H9 (cell line): ENCODE measurements around the gene TSPAN11. TPM values are rescaled to one million over a fixed set of nuclear protein-coding genes. Genes with fewer than 3 reads are reported as not detected.

ENCODE experiments used
- DNase-seq: peaks from one replicate; pipeline ENCODE4 v3.0.0-alpha.2; 2017
- H2AFZ ChIP-seq: one replicate; pipeline ENCODE4 v1.6.1; 2013; ENCODE audit warnings: mild to moderate bottlenecking, low read length, control low read depth, moderate library complexity
- H2AK5ac ChIP-seq: 2 replicates; pipeline ENCODE4 v1.6.1; 2013; ENCODE audit warnings: low read length, control low read depth, mixed read lengths; ENCODE audit not compliant: insufficient read length
- H2BK120ac ChIP-seq: one replicate; pipeline ENCODE4 v1.6.1; 2013; ENCODE audit warnings: low read depth, mild to moderate bottlenecking, low read length, control low read depth, inconsistent platforms; ENCODE audit not compliant: poor library complexity, severe bottlenecking
- H2BK12ac ChIP-seq: 2 replicates; pipeline ENCODE4 v1.6.1; 2013; ENCODE audit warnings: low read length, control low read depth, mixed read lengths, low read depth; ENCODE audit not compliant: insufficient read length
- H2BK15ac ChIP-seq: 2 replicates; pipeline ENCODE4 v1.6.1; 2013; ENCODE audit warnings: low read depth, low read length, control low read depth
- H2BK20ac ChIP-seq: one replicate; pipeline ENCODE4 v1.6.1; 2013; ENCODE audit warnings: low read depth, mild to moderate bottlenecking, low read length, control low read depth, inconsistent platforms; ENCODE audit not compliant: poor library complexity, severe bottlenecking
- H2BK5ac ChIP-seq: 2 replicates; pipeline ENCODE4 v1.6.1; 2013; ENCODE audit warnings: low read length, control low read depth, mixed read lengths; ENCODE audit not compliant: insufficient read length
- H3K14ac ChIP-seq: 2 replicates; pipeline ENCODE4 v1.6.1; 2013; ENCODE audit warnings: low read length, control low read depth; ENCODE audit not compliant: insufficient read depth
- H3K18ac ChIP-seq: 2 replicates; pipeline ENCODE4 v1.6.1; 2013; ENCODE audit warnings: low read depth, mild to moderate bottlenecking, mixed read lengths, low read length, control low read depth; ENCODE audit not compliant: insufficient read length
- H3K23ac ChIP-seq: 2 replicates; pipeline ENCODE4 v1.6.1; 2013; ENCODE audit warnings: low read length, control low read depth, mixed read lengths, low read depth; ENCODE audit not compliant: insufficient read length
- H3K23me2 ChIP-seq: 2 replicates; pipeline ENCODE4 v1.6.1; 2013; ENCODE audit warnings: low read depth, mild to moderate bottlenecking, mixed read lengths, low read length, control low read depth; ENCODE audit not compliant: insufficient read length, poor library complexity, severe bottlenecking
- H3K27ac ChIP-seq: 2 replicates; pipeline ENCODE4 v1.5.1; 2013; ENCODE audit warnings: low read length, control low read depth, mixed read lengths, low read depth; ENCODE audit not compliant: insufficient read length
- H3K27me3 ChIP-seq: 2 replicates; pipeline ENCODE4 v1.6.1; 2013; ENCODE audit warnings: low read length, control low read depth, inconsistent platforms; ENCODE audit not compliant: insufficient read depth
- H3K4ac ChIP-seq: 2 replicates; pipeline ENCODE4 v1.6.1; 2013; ENCODE audit warnings: low read depth, mild to moderate bottlenecking, control low read depth, inconsistent platforms, low read length, moderate library complexity
- H3K4me1 ChIP-seq: 2 replicates; pipeline ENCODE4 v1.6.1; 2013; ENCODE audit warnings: low read length, control low read depth, inconsistent platforms; ENCODE audit not compliant: insufficient read depth
- H3K4me2 ChIP-seq: 2 replicates; pipeline ENCODE4 v1.6.1; 2013; ENCODE audit warnings: low read length, control low read depth, mixed read lengths; ENCODE audit not compliant: insufficient read length, insufficient read depth
- H3K56ac ChIP-seq: 2 replicates; pipeline ENCODE4 v1.6.1; 2013; ENCODE audit warnings: low read depth, mild to moderate bottlenecking, mixed read lengths, low read length, control low read depth; ENCODE audit not compliant: insufficient read length
- H3K79me1 ChIP-seq: 2 replicates; pipeline ENCODE4 v1.6.1; 2013; ENCODE audit warnings: low read depth, mild to moderate bottlenecking, moderate library complexity, low read length, control low read depth, inconsistent platforms; ENCODE audit not compliant: insufficient read depth, poor library complexity, severe bottlenecking
- H3K79me2 ChIP-seq: 2 replicates; pipeline ENCODE4 v1.6.1; 2013; ENCODE audit warnings: low read length, control low read depth, inconsistent platforms; ENCODE audit not compliant: insufficient read depth
- H3K9ac ChIP-seq: 2 replicates; pipeline ENCODE4 v1.6.1; 2013; ENCODE audit warnings: low read length, control low read depth, mixed read lengths; ENCODE audit not compliant: insufficient read length; ENCODE audit errors: extremely low read depth
- H3K9me3 ChIP-seq: one replicate; pipeline ENCODE4 v1.6.1; 2013; ENCODE audit warnings: low read depth, low read length, inconsistent platforms; ENCODE audit not compliant: control insufficient read depth
- H3T11ph ChIP-seq: one replicate; pipeline ENCODE4 v1.6.1; 2013; ENCODE audit warnings: mild to moderate bottlenecking, low read length, control low read depth, inconsistent platforms
- H4K20me1 ChIP-seq: one replicate; pipeline ENCODE4 v1.6.1; 2013; ENCODE audit not compliant: control insufficient read depth, insufficient read length, insufficient read depth
- H4K5ac ChIP-seq: 2 replicates; pipeline ENCODE4 v1.6.1; 2013; ENCODE audit warnings: low read depth, mild to moderate bottlenecking, mixed read lengths, low read length, control low read depth; ENCODE audit not compliant: insufficient read length
- H4K8ac ChIP-seq: replicated peaks from 2 replicates; pipeline ENCODE4 v1.6.1; 2013; ENCODE audit warnings: low read length, control low read depth, mixed read lengths, low read depth; ENCODE audit not compliant: insufficient read length
- H4K91ac ChIP-seq: 2 replicates; pipeline ENCODE4 v1.6.1; 2013; ENCODE audit warnings: low read depth, mild to moderate bottlenecking, moderate library complexity, mixed read lengths, low read length, control low read depth; ENCODE audit not compliant: insufficient read length
- H3K27ac Mint-ChIP-seq, 3 experiments: 2 replicates in 2 of 3; 3 replicates in 1 of 3; pipeline ENCODE4 v1.8.0; 2020 to 2021; ENCODE audit warnings: mixed read lengths in 3 of 3, mild to moderate bottlenecking in 1 of 3, moderate library complexity in 1 of 3
- H3K27me3 Mint-ChIP-seq: 2 replicates; pipeline ENCODE4 v1.8.0; 2021; ENCODE audit warnings: low read depth, mild to moderate bottlenecking, moderate library complexity, mixed read lengths
- H3K36me3 Mint-ChIP-seq, 3 experiments: 2 replicates in 2 of 3; 3 replicates in 1 of 3; pipeline ENCODE4 v1.8.0; 2020 to 2021; ENCODE audit warnings: low read depth in 3 of 3, mixed read lengths in 3 of 3; ENCODE audit not compliant: insufficient read depth in 1 of 3
- H3K4me1 Mint-ChIP-seq, 2 experiments: 2 replicates each; pipeline ENCODE4 v1.8.0; 2020; ENCODE audit warnings: mixed read lengths in 2 of 2
- H3K4me3 Mint-ChIP-seq, 2 experiments: 2 replicates in 1 of 2; 3 replicates in 1 of 2; pipeline ENCODE4 v1.8.0; 2020 to 2021; ENCODE audit warnings: mild to moderate bottlenecking in 2 of 2, mixed read lengths in 2 of 2, moderate library complexity in 1 of 2
- H3K9me3 Mint-ChIP-seq, 2 experiments: 2 replicates in 1 of 2; 3 replicates in 1 of 2; pipeline ENCODE4 v1.8.0; 2020; ENCODE audit warnings: mild to moderate bottlenecking in 2 of 2, mixed read lengths in 2 of 2, moderate library complexity in 1 of 2
- CTCF ChIP-seq: fragments of 200-600 bp; sonication (generic); conservative IDR thresholded peaks from 3 replicates; pipeline ENCODE4 v1.8.0; 2021; ENCODE audit warnings: antibody characterized with exemption, mild to moderate bottlenecking
- WGBS: extraction: QIAGEN DNeasy Blood & Tissue Kit; methylation state at CpG from one replicate; pipeline ENCODE4 v1.1.7; 2013; ENCODE audit warnings: missing lambda C conversion rate, low lambda C conversion rate, mixed read lengths; ENCODE audit not compliant: insufficient read length; ENCODE audit errors: extremely low coverage; 5-methylcytosine and 5-hydroxymethylcytosine counted together
- total RNA-seq: library from RNA; stranded (reverse); gene quantifications from 2 replicates; pipeline ENCODE4 v1.2.1, GENCODE V29; 2021

The TSPAN11 gene
- total RNA-seq, 1 experiment from 2014 or later = 4.2 TPM

GRCh38 chr12:30974746-30975500, 48.4 kb downstream of the TSPAN11 start:
- H3K79me2 ChIP-seq = no peaks in the 10 kb centered on the region
- no peak overlapping the region for H2BK20ac ChIP-seq
- no peaks in the 10 kb centered on the region for H3K9me3 Mint-ChIP-seq
- H2BK120ac ChIP-seq = no peak overlapping the region
- H3K27me3 ChIP-seq = no peaks in the 10 kb centered on the region
- no peak overlapping the region for H3K4ac ChIP-seq
- H3K9me3 ChIP-seq = no peaks in the 10 kb centered on the region
- no peak overlapping the region for H3K27ac ChIP-seq
- no peak overlapping the region for H3K56ac ChIP-seq
- H3K9ac ChIP-seq = no peak overlapping the region
- H3K4me1 ChIP-seq = no peaks in the 10 kb centered on the region; the same call in 1 of the 2 replicates
- no peaks in the 10 kb centered on the region for H3K79me1 ChIP-seq
- no peak overlapping the region for H4K5ac ChIP-seq
- H3K27ac Mint-ChIP-seq = peak overlapping the region in 2 of 3 experiments; percentile 40 to 46; a peak in 1 of 7 replicates
- no peak overlapping the region; the same call in 1 of the 2 replicates for H3K14ac ChIP-seq
- H4K91ac ChIP-seq = no peak overlapping the region
- no peak overlapping the region for H3K4me2 ChIP-seq
- no peaks in the 10 kb centered on the region for H4K20me1 ChIP-seq
- H2AK5ac ChIP-seq = no peak overlapping the region
- H3K23me2 ChIP-seq = no peaks in the 10 kb centered on the region
- H2AFZ ChIP-seq = no peak overlapping the region
- no peak for DNase-seq
- no peak overlapping the region for H2BK15ac ChIP-seq
- no peak overlapping the region; a peak in 1 of 5 replicates for H3K4me3 Mint-ChIP-seq
- WGBS = no CpG with 5 or more reads among the region's 20 CpGs
- TF ChIP-seq CTCF = no peak
- no peak overlapping the region for H3T11ph ChIP-seq
- H3K18ac ChIP-seq = no peak overlapping the region
- peaks cover 30 to 31% of the 10 kb centered on the region in 2 experiments for H3K4me1 Mint-ChIP-seq
- no peak overlapping the region for H3K23ac ChIP-seq
- H4K8ac ChIP-seq = no peak overlapping the region
- H2BK5ac ChIP-seq = no peak overlapping the region
- peaks cover 12% of the 10 kb centered on the region for H3K27me3 Mint-ChIP-seq
- no peak overlapping the region for H2BK12ac ChIP-seq
- no peaks in the 10 kb centered on the region for H3K36me3 Mint-ChIP-seq
